PC-9 (cell line): ENCODE results near the gene FLAD1.

Source experiments
- EZH2 ChIP-seq: fragments of 200-600 bp; sonication (generic); IDR thresholded peaks from 2 replicates; pipeline ENCODE4 v1.8.0; 2017; ENCODE audit warnings: antibody characterized with exemption, low read depth
- TF ChIP-seq, protein P1 (sequence below): fragments of 200-600 bp; sonication (generic); conservative IDR thresholded peaks from 2 replicates; pipeline ENCODE4 v1.6.1; 2017; ENCODE audit warnings: mixed run types, antibody characterized with exemption, mild to moderate bottlenecking, moderate library complexity

DNA sequence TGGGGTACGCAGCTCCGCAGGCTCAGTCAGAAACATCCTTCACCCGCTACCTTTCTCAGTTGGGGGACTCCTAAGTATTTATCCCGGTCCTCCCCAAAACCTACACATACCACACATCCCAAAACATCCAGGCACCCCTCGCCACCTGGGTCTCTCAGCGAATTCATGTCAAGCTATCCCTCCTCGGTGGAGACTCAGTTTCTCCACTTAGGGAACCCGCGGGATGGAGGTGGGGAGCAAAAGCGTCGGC lies 18.2 kb downstream of the FLAD1 start:
- TF ChIP-seq, protein P1, sequence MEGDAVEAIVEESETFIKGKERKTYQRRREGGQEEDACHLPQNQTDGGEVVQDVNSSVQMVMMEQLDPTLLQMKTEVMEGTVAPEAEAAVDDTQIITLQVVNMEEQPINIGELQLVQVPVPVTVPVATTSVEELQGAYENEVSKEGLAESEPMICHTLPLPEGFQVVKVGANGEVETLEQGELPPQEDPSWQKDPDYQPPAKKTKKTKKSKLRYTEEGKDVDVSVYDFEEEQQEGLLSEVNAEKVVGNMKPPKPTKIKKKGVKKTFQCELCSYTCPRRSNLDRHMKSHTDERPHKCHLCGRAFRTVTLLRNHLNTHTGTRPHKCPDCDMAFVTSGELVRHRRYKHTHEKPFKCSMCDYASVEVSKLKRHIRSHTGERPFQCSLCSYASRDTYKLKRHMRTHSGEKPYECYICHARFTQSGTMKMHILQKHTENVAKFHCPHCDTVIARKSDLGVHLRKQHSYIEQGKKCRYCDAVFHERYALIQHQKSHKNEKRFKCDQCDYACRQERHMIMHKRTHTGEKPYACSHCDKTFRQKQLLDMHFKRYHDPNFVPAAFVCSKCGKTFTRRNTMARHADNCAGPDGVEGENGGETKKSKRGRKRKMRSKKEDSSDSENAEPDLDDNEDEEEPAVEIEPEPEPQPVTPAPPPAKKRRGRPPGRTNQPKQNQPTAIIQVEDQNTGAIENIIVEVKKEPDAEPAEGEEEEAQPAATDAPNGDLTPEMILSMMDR = no peak
- TF ChIP-seq EZH2 = no peak
